GM23338 (cell line): Measurements from ENCODE around the gene KCTD17. TPM values are rescaled to one million over a fixed set of nuclear protein-coding genes. Genes with fewer than 3 reads are reported as not detected.

Experiments used
- ATAC-seq: fragments of 200-7000 bp; cut with Tn5 transposase; 3 replicates; pipeline ENCODE4 v1.9.1; 2020
- DNase-seq: peaks from one replicate; pipeline ENCODE4 v3.0.0-alpha.2; 2015; ENCODE audit warnings: low spot score
- H2AFZ ChIP-seq: fragments of 200-600 bp; sonication (generic); 2 replicates; pipeline ENCODE4 v1.8.0; 2016; ENCODE audit warnings: antibody characterized with exemption, mild to moderate bottlenecking, moderate library complexity
- H3F3A ChIP-seq: fragments of 200-600 bp; sonication (generic); replicated peaks from 2 replicates; pipeline ENCODE4 v1.8.0; 2017; ENCODE audit warnings: antibody characterized with exemption, mixed run types, low read depth
- H3K27ac ChIP-seq: fragments of 200-600 bp; sonication (generic); 2 replicates; pipeline ENCODE4 v1.6.1; 2016; ENCODE audit warnings: low read depth
- H3K27me3 ChIP-seq: fragments of 200-600 bp; sonication (generic); 2 replicates; pipeline ENCODE4 v1.8.0; 2016; ENCODE audit warnings: mild to moderate bottlenecking, mixed run types, moderate library complexity; ENCODE audit not compliant: insufficient read depth
- H3K36me3 ChIP-seq: fragments of 200-600 bp; sonication (generic); 2 replicates; pipeline ENCODE4 v1.8.0; 2016; ENCODE audit warnings: mild to moderate bottlenecking; ENCODE audit not compliant: insufficient read depth
- H3K4me1 ChIP-seq: fragments of 200-600 bp; sonication (generic); 2 replicates; pipeline ENCODE4 v1.8.0; 2016; ENCODE audit warnings: mild to moderate bottlenecking, moderate library complexity; ENCODE audit not compliant: insufficient read depth
- H3K4me2 ChIP-seq: fragments of 200-600 bp; sonication (generic); 2 replicates; pipeline ENCODE4 v1.7.1; 2017; ENCODE audit warnings: mixed run types
- H3K4me3 ChIP-seq: fragments of 200-600 bp; sonication (generic); 2 replicates; pipeline ENCODE4 v1.6.1; 2016; ENCODE audit warnings: mixed run types
- H3K79me2 ChIP-seq: fragments of 200-600 bp; sonication (generic); replicated peaks from 2 replicates; pipeline ENCODE4 v1.8.0; 2017; ENCODE audit warnings: mild to moderate bottlenecking; ENCODE audit not compliant: insufficient read depth
- H3K9me2 ChIP-seq: fragments of 200-600 bp; sonication (generic); 2 replicates; pipeline ENCODE4 v1.8.0; 2017; ENCODE audit not compliant: insufficient read depth
- H4K20me1 ChIP-seq: fragments of 200-600 bp; sonication (generic); replicated peaks from 2 replicates; pipeline ENCODE4 v1.8.0; 2017; ENCODE audit warnings: mild to moderate bottlenecking; ENCODE audit not compliant: insufficient read depth
- H3K27ac Mint-ChIP-seq: 2 replicates; pipeline ENCODE4 v1.8.0; 2020; ENCODE audit warnings: inconsistent platforms, mild to moderate bottlenecking, moderate library complexity, mixed read lengths
- H3K27me3 Mint-ChIP-seq: 3 replicates; pipeline ENCODE4 v1.8.0; 2022; ENCODE audit warnings: low read depth, mild to moderate bottlenecking, moderate library complexity, mixed read lengths, inconsistent platforms; ENCODE audit not compliant: insufficient read depth, poor library complexity
- H3K36me3 Mint-ChIP-seq: 3 replicates; pipeline ENCODE4 v1.8.0; 2021; ENCODE audit warnings: low read depth, mild to moderate bottlenecking, inconsistent platforms, moderate library complexity, mixed read lengths
- H3K4me1 Mint-ChIP-seq: 3 replicates; pipeline ENCODE4 v1.8.0; 2020; ENCODE audit warnings: mild to moderate bottlenecking, inconsistent platforms, mixed read lengths
- H3K4me3 Mint-ChIP-seq: 3 replicates; pipeline ENCODE4 v1.8.0; 2021; ENCODE audit warnings: moderate library complexity, mild to moderate bottlenecking, inconsistent platforms, mixed read lengths
- H3K9me3 Mint-ChIP-seq: 3 replicates; pipeline ENCODE4 v1.8.0; 2020; ENCODE audit warnings: moderate library complexity, mild to moderate bottlenecking, inconsistent platforms, mixed read lengths
- CREB1 ChIP-seq: fragments of 250-450 bp; sonication (Bioruptor Pico); IDR thresholded peaks from 2 replicates; pipeline ENCODE4 v1.5.0; 2020; ENCODE audit warnings: low read depth, mild to moderate bottlenecking, moderate library complexity
- EZH2 ChIP-seq: fragments of 200-600 bp; sonication (generic); IDR thresholded peaks from one replicate; pipeline ENCODE4 v1.8.0; 2017; ENCODE audit warnings: antibody characterized with exemption, mild to moderate bottlenecking, low read depth; ENCODE audit not compliant: unreplicated experiment
- EZH2phosphoT487 ChIP-seq: fragments of 200-600 bp; sonication (generic); IDR thresholded peaks from one replicate; pipeline ENCODE4 v1.8.1; 2018; ENCODE audit warnings: antibody characterized with exemption; ENCODE audit not compliant: unreplicated experiment
- JUNB ChIP-seq: IDR thresholded peaks from one replicate; pipeline ENCODE4 v1.6.1; 2016; ENCODE audit warnings: antibody characterized with exemption; ENCODE audit not compliant: unreplicated experiment
- NANOG ChIP-seq: IDR thresholded peaks from 2 replicates; pipeline ENCODE4 v1.6.1; 2016; ENCODE audit warnings: antibody characterized with exemption, borderline replicate concordance
- POLR2AphosphoS5 ChIP-seq: IDR thresholded peaks from 2 replicates; pipeline ENCODE4 v1.6.1; 2016; ENCODE audit warnings: antibody characterized with exemption, low read depth
- STAT1 ChIP-seq: IDR thresholded peaks from one replicate; pipeline ENCODE4 v1.6.1; 2016; ENCODE audit warnings: antibody characterized with exemption; ENCODE audit not compliant: unreplicated experiment
- ZNF114 ChIP-seq: fragments of 250-450 bp; sonication (Bioruptor Pico); IDR thresholded peaks from 2 replicates; pipeline ENCODE4 v1.5.0; 2020; ENCODE audit warnings: mild to moderate bottlenecking, moderate library complexity
- ZNF331 ChIP-seq: fragments of 250-450 bp; sonication (Bioruptor Pico); IDR thresholded peaks from 2 replicates; pipeline ENCODE4 v1.5.0; 2020; ENCODE audit warnings: low read depth, mild to moderate bottlenecking, moderate library complexity
- polyA plus RNA-seq: library from polyadenylated mRNA; unstranded; fragments of >200 nt; fragmentation: Nextera tagmentation; extraction: Ambion mirVana; gene quantifications from 2 replicates; pipeline ENCODE4 v1.2.1, GENCODE V29; 2016
- total RNA-seq: library from RNA; depleted of rRNA; stranded (reverse); fragments of >200 nt; shearing (Covaris generic); gene quantifications from 2 replicates; pipeline ENCODE4 v1.2.3, GENCODE V29; 2014
- TF ChIP-seq, protein P1 (sequence below): IDR thresholded peaks from 2 replicates; pipeline ENCODE4 v1.6.1; 2016; ENCODE audit warnings: antibody characterized with exemption
- TF ChIP-seq, protein P2 (sequence below): IDR thresholded peaks from one replicate; pipeline ENCODE4 v1.6.1; 2018; ENCODE audit warnings: antibody characterized with exemption; ENCODE audit not compliant: unreplicated experiment
- TF ChIP-seq, protein P3 (sequence below): fragments of 250-450 bp; sonication (Bioruptor Pico); IDR thresholded peaks from 2 replicates; pipeline ENCODE4 v1.5.0; 2020; ENCODE audit warnings: mild to moderate bottlenecking, moderate library complexity
- TF ChIP-seq, protein P4 (sequence below), 2 experiments: fragments of 200-600 bp in 1 of 2; sonication (generic) in 1 of 2; conservative IDR thresholded peaks; 2 replicates each; pipeline versions ENCODE4 v1.5.1 to v1.6.1; 2016 to 2017; ENCODE audit warnings: antibody characterized with exemption in 2 of 2, low read depth in 2 of 2, mild to moderate bottlenecking in 2 of 2, moderate library complexity in 1 of 2

Gene KCTD17
- total and polyA plus RNA-seq, 2 experiments from 2014 or later = 25.1 to 35.0 TPM

DNA sequence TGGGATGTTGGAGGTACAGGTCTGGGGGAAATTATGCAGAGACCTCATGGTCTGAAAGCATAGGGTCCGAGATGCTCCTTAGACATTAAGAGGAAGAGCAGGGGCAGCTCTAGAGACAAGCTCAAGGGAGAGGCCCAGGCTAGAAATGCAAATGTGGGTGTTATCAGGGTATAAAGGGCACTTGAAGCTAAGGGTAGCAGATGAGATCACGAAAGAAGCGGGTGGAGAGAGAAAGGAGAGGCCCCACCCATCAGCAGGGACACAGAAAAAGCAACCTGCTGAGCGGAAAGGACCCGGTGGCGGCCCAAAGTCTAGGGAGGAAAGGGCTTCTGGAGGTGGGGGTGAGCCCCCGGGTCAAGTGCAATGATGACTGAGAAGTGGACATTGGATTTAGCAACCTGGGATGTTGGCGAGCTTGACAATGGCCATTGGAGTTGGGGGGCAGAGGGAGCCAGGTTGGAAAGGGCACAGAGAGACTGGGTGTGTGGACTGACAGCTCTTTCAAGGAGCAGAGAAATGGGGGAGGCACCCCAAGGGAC lies 49.1 kb downstream of the KCTD17 start:
- Mint-ChIP-seq H3K9me3 (no peaks in the 10 kb centered on the region; the same call in 2 of the 3 replicates), H3K4me1 (peaks cover 5% of the 10 kb centered on the region; the same call in 2 of the 3 replicates), H3K27ac (no peak overlapping the region), H3K36me3 (no peaks in the 10 kb centered on the region), H3K27me3 (peaks cover 18% of the 10 kb centered on the region), H3K4me3 (no peak overlapping the region)
- ATAC-seq = no peak
- Histone ChIP-seq H3K27me3 (no peaks in the 10 kb centered on the region), H3K27ac (no peak overlapping the region), H3K36me3 (no peaks in the 10 kb centered on the region), H3K4me1 (no peaks in the 10 kb centered on the region), H2AFZ (no peak overlapping the region), H3K79me2 (no peaks in the 10 kb centered on the region), H3K4me2 (no peak overlapping the region), H4K20me1 (no peaks in the 10 kb centered on the region), H3K4me3 (no peak overlapping the region), H3F3A (no peaks in the 10 kb centered on the region), H3K9me2 (no peaks in the 10 kb centered on the region)
- TF ChIP-seq CREB1 (CRISPR knock-in tag) = no peak
- TF ChIP-seq ZNF114 (CRISPR knock-in tag) = no peak
- TF ChIP-seq, protein P1, sequence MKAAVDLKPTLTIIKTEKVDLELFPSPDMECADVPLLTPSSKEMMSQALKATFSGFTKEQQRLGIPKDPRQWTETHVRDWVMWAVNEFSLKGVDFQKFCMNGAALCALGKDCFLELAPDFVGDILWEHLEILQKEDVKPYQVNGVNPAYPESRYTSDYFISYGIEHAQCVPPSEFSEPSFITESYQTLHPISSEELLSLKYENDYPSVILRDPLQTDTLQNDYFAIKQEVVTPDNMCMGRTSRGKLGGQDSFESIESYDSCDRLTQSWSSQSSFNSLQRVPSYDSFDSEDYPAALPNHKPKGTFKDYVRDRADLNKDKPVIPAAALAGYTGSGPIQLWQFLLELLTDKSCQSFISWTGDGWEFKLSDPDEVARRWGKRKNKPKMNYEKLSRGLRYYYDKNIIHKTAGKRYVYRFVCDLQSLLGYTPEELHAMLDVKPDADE = no peak
- no peak for TF ChIP-seq ZNF331 (CRISPR knock-in tag)
- TF ChIP-seq, protein P2, sequence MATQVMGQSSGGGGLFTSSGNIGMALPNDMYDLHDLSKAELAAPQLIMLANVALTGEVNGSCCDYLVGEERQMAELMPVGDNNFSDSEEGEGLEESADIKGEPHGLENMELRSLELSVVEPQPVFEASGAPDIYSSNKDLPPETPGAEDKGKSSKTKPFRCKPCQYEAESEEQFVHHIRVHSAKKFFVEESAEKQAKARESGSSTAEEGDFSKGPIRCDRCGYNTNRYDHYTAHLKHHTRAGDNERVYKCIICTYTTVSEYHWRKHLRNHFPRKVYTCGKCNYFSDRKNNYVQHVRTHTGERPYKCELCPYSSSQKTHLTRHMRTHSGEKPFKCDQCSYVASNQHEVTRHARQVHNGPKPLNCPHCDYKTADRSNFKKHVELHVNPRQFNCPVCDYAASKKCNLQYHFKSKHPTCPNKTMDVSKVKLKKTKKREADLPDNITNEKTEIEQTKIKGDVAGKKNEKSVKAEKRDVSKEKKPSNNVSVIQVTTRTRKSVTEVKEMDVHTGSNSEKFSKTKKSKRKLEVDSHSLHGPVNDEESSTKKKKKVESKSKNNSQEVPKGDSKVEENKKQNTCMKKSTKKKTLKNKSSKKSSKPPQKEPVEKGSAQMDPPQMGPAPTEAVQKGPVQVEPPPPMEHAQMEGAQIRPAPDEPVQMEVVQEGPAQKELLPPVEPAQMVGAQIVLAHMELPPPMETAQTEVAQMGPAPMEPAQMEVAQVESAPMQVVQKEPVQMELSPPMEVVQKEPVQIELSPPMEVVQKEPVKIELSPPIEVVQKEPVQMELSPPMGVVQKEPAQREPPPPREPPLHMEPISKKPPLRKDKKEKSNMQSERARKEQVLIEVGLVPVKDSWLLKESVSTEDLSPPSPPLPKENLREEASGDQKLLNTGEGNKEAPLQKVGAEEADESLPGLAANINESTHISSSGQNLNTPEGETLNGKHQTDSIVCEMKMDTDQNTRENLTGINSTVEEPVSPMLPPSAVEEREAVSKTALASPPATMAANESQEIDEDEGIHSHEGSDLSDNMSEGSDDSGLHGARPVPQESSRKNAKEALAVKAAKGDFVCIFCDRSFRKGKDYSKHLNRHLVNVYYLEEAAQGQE = no peak
- TF ChIP-seq, protein P3, sequence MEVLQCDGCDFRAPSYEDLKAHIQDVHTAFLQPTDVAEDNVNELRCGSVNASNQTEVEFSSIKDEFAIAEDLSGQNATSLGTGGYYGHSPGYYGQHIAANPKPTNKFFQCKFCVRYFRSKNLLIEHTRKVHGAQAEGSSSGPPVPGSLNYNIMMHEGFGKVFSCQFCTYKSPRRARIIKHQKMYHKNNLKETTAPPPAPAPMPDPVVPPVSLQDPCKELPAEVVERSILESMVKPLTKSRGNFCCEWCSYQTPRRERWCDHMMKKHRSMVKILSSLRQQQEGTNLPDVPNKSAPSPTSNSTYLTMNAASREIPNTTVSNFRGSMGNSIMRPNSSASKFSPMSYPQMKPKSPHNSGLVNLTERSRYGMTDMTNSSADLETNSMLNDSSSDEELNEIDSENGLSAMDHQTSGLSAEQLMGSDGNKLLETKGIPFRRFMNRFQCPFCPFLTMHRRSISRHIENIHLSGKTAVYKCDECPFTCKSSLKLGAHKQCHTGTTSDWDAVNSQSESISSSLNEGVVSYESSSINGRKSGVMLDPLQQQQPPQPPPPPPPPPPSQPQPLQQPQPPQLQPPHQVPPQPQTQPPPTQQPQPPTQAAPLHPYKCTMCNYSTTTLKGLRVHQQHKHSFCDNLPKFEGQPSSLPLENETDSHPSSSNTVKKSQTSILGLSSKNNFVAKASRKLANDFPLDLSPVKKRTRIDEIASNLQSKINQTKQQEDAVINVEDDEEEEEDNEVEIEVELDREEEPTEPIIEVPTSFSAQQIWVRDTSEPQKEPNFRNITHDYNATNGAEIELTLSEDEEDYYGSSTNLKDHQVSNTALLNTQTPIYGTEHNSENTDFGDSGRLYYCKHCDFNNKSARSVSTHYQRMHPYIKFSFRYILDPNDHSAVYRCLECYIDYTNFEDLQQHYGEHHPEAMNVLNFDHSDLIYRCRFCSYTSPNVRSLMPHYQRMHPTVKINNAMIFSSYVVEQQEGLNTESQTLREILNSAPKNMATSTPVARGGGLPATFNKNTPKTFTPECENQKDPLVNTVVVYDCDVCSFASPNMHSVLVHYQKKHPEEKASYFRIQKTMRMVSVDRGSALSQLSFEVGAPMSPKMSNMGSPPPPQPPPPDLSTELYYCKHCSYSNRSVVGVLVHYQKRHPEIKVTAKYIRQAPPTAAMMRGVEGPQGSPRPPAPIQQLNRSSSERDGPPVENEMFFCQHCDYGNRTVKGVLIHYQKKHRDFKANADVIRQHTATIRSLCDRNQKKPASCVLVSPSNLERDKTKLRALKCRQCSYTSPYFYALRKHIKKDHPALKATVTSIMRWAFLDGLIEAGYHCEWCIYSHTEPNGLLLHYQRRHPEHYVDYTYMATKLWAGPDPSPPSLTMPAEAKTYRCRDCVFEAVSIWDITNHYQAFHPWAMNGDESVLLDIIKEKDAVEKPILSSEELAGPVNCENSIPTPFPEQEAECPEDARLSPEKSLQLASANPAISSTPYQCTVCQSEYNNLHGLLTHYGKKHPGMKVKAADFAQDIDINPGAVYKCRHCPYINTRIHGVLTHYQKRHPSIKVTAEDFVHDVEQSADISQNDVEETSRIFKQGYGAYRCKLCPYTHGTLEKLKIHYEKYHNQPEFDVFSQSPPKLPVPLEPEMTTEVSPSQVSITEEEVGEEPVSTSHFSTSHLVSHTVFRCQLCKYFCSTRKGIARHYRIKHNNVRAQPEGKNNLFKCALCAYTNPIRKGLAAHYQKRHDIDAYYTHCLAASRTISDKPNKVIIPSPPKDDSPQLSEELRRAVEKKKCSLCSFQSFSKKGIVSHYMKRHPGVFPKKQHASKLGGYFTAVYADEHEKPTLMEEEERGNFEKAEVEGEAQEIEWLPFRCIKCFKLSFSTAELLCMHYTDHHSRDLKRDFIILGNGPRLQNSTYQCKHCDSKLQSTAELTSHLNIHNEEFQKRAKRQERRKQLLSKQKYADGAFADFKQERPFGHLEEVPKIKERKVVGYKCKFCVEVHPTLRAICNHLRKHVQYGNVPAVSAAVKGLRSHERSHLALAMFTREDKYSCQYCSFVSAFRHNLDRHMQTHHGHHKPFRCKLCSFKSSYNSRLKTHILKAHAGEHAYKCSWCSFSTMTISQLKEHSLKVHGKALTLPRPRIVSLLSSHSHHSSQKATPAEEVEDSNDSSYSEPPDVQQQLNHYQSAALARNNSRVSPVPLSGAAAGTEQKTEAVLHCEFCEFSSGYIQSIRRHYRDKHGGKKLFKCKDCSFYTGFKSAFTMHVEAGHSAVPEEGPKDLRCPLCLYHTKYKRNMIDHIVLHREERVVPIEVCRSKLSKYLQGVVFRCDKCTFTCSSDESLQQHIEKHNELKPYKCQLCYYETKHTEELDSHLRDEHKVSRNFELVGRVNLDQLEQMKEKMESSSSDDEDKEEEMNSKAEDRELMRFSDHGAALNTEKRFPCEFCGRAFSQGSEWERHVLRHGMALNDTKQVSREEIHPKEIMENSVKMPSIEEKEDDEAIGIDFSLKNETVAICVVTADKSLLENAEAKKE (CRISPR knock-in tag) = no peak
- TF ChIP-seq, protein P4, sequence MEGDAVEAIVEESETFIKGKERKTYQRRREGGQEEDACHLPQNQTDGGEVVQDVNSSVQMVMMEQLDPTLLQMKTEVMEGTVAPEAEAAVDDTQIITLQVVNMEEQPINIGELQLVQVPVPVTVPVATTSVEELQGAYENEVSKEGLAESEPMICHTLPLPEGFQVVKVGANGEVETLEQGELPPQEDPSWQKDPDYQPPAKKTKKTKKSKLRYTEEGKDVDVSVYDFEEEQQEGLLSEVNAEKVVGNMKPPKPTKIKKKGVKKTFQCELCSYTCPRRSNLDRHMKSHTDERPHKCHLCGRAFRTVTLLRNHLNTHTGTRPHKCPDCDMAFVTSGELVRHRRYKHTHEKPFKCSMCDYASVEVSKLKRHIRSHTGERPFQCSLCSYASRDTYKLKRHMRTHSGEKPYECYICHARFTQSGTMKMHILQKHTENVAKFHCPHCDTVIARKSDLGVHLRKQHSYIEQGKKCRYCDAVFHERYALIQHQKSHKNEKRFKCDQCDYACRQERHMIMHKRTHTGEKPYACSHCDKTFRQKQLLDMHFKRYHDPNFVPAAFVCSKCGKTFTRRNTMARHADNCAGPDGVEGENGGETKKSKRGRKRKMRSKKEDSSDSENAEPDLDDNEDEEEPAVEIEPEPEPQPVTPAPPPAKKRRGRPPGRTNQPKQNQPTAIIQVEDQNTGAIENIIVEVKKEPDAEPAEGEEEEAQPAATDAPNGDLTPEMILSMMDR (conservative IDR thresholded peaks at IDR 0.05; ENCODE audit: low read depth in 2 of 2) = no peak
- no peak for TF ChIP-seq EZH2phosphoT487
- TF ChIP-seq STAT1 = no peak
- TF ChIP-seq NANOG = no peak
- no peak for TF ChIP-seq EZH2
- TF ChIP-seq POLR2AphosphoS5 = no peak
- TF ChIP-seq JUNB = no peak
- no peak for DNase-seq
